Measurements from ENCODE around the gene FBXO40. TPM values are rescaled to one million over a fixed set of nuclear protein-coding genes. Genes with fewer than 3 reads are reported as not detected.

The FBXO40 gene
- total RNA-seq, 4 donors from 2014 or later: not detected

- no peak overlapping the region for H3K4me3 ChIP-seq
- H3K36me3 ChIP-seq: peaks cover 0 to 5% (median 0%) of the 10 kb centered on the region in 4 donors
- intact Hi-C loops (cut with DNase I): loop anchor here (10.0 kb wide), 1 partner anchor 107 kb away; the partner anchor contains the start of gene POLQ
- no peak for DNase-seq (ENCODE audit: extremely low spot score)
- no peaks in the 10 kb centered on the region for H3K9me3 ChIP-seq
- peaks cover 12 to 25% (median 23%) of the 10 kb centered on the region in 4 donors for H3K4me1 ChIP-seq
- no peaks in the 10 kb centered on the region for H3K27me3 ChIP-seq
- no peak overlapping the region for H3K27ac ChIP-seq (replicated peaks in 1 of 4)
- no peak for TF ChIP-seq POLR2AphosphoS5 (IDR thresholded peaks at IDR 0.05)
- TF ChIP-seq EP300 (IDR thresholded peaks at IDR 0.05): no peak
- no peak for TF ChIP-seq CTCF (IDR thresholded peaks at IDR 0.05)
- TF ChIP-seq POLR2A (IDR thresholded peaks at IDR 0.05; ENCODE audit: low read depth): no peak
Observed at GRCh38 chr3:121651684-121652083, 58.5 kb downstream of the FBXO40 start.

DNA sequence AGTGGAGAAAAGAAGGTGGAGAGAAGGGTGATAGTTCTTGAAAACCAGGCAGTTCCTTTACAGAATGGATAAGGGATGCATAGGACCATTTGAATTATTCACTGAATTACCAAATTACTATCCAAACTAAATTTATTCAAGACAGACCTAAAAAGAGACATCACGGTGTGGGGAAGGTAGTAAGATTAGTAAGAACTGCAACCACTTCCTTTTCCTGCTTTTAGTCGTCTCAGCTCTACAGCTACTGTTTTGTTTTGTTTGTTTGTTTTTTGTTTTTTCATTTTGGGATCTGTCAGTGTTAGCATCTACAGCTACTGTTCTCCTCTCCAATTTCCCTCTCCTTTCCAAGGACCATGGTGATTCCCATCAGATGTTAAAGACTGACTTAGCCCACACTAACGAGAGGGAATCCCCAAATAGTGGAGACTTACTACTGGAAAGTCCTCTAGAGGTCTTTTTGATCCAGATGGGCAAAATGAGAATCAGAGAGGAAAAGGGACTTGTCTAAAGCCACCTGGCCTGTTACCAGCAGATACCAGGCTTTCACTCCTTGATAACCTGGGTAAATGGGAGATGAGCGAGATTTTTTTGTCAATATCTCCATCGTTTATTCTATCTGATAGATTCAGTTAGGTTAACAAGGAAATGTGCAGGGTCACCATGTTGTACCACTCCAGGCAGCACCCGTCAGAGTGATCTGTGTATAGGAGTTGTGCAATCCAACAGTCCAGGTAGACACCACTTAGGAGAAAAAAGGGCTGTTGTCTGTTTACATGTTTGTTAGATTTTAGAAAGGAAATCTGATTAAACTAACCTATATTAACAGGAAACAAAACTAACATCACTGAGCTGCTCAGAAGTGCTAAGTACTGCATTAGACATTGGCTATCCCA is 61.6 kb downstream of the FBXO40 start:
- H3K4me3 ChIP-seq: no peak overlapping the region
- peaks cover 0 to 5% (median 0%) of the 10 kb centered on the region in 4 donors for H3K36me3 ChIP-seq
- no peak overlapping the region for H3K27ac ChIP-seq (replicated peaks in 1 of 4)
- TF ChIP-seq CTCF (IDR thresholded peaks at IDR 0.05) (no peak), POLR2AphosphoS5 (IDR thresholded peaks at IDR 0.05) (no peak), POLR2A (IDR thresholded peaks at IDR 0.05; ENCODE audit: low read depth) (no peak), EP300 (IDR thresholded peaks at IDR 0.05) (no peak)
- H3K4me1 ChIP-seq: peaks cover 0 to 7% (median under 1%) of the 10 kb centered on the region in 4 donors
- intact Hi-C loops (cut with DNase I): loop anchor here (10.0 kb wide), 1 partner anchor 110 kb away; the partner anchor contains the start of gene POLQ
- H3K9me3 ChIP-seq: no peaks in the 10 kb centered on the region
- no peak for DNase-seq (ENCODE audit: extremely low spot score)
- H3K27me3 ChIP-seq: no peaks in the 10 kb centered on the region
- 80% methylated on average over 6 of the region's 6 CpGs for WGBS

DNA sequence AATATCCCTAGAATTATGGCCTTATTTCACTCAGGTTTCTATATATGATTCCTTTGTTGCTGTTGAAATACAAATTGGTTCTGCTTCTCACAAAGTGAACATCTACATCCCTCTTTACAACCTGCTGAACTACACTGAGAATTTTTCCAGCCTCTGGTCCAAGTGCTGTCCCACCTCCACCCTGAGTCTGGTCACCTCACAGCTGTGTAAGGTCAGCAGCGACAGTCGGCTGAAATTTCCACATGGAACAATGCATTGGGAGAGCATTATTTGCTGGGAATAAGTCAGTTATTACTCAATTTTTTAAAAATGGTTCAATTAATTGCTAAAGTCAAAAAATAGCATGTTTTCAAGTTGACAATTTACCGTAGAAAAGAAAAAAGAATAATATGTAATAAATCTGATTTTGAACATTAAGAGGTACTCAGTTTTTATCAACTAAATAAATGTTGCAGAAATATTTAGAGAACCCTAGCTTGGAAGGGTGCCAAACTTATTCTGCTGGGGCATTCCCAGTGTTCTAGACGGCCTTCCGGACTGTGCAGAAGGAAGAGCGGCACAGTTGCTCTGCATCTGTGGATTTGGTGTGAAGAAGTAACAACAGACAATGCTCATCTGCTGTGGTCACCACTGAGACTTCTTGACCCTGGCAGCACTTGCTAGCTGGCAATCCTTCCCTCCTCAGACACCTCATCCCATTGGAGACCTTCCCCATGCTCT is 65.7 kb downstream of the FBXO40 start:
- no peak for TF ChIP-seq CTCF (IDR thresholded peaks at IDR 0.05)
- no peak for TF ChIP-seq POLR2AphosphoS5 (IDR thresholded peaks at IDR 0.05)
- no peak for TF ChIP-seq POLR2A (IDR thresholded peaks at IDR 0.05; ENCODE audit: low read depth)
- no peak for TF ChIP-seq EP300 (IDR thresholded peaks at IDR 0.05)
- intact Hi-C loops (cut with DNase I): loop anchor here (10.0 kb wide), 1 partner anchor 114 kb away; the partner anchor contains the start of gene POLQ
- 73% methylated on average over 6 of the region's 6 CpGs for WGBS
- peaks cover 0 to 10% (median 3%) of the 10 kb centered on the region in 4 donors for H3K4me1 ChIP-seq
- no peak overlapping the region for H3K27ac ChIP-seq (replicated peaks in 1 of 4)
- H3K27me3 ChIP-seq: no peaks in the 10 kb centered on the region
- peaks cover under 1 to 24% (median 8%) of the 10 kb centered on the region in 4 donors for H3K36me3 ChIP-seq
- H3K9me3 ChIP-seq: no peaks in the 10 kb centered on the region
- no peak for DNase-seq (ENCODE audit: extremely low spot score)
- peak overlapping the region; percentile 4 to 48 (median 26) for H3K4me3 ChIP-seq

- peak overlapping the region; percentile 4 to 48 (median 26) for H3K4me3 ChIP-seq
Observed at GRCh38 chr3:121659586-121659985, 66.4 kb downstream of the FBXO40 start.

More at GRCh38 chr3:121659586-121659985, 66.4 kb downstream of the FBXO40 start:
- peaks cover 8 to 31% (median 15%) of the 10 kb centered on the region in 4 donors for H3K36me3 ChIP-seq
- 88% methylated on average over 3 of the region's 3 CpGs for WGBS
- peak overlapping the region in 1 of 4 donors; percentile 55 for H3K27ac ChIP-seq (replicated peaks in 1 of 4)
- DNase-seq (ENCODE audit: extremely low spot score): no peak
- no peaks in the 10 kb centered on the region for H3K27me3 ChIP-seq
- H3K4me1 ChIP-seq: peaks cover 0 to 10% (median 3%) of the 10 kb centered on the region in 4 donors
- TF ChIP-seq POLR2AphosphoS5 (IDR thresholded peaks at IDR 0.05): no peak
- TF ChIP-seq EP300 (IDR thresholded peaks at IDR 0.05): no peak
- no peak for TF ChIP-seq POLR2A (IDR thresholded peaks at IDR 0.05; ENCODE audit: low read depth)
- TF ChIP-seq CTCF (IDR thresholded peaks at IDR 0.05): no peak
- intact Hi-C loops (cut with DNase I): loop anchor here (10.0 kb wide), 1 partner anchor 115 kb away; the partner anchor contains the start of gene POLQ
- H3K9me3 ChIP-seq: no peaks in the 10 kb centered on the region
